Endothelial cell of umbilical vein (primary cell): ENCODE measurements around the gene TMEM119. TPM values are rescaled to one million over a fixed set of nuclear protein-coding genes. Genes with fewer than 3 reads are reported as not detected.

Source experiments
- BruUV-seq: library from RNA; stranded (reverse); fragments of 400-500 nt; replicated peaks from 2 replicates; lab custom pipeline; 2021; lab: Mats Ljungman, UMichigan
- CTCF ChIA-PET: fragments of 300-600, 350-600 bp; sonication (Branson Sonifier 250); formaldehyde crosslinking; loops from one replicate; lab custom pipeline; 2021; ENCODE audit warnings: antibody characterized with exemption, inconsistent platforms; lab: Charles Lee
- POLR2A ChIA-PET: fragments of 300-600, 350-600 bp; sonication (Branson Sonifier 250); formaldehyde crosslinking; loops from one replicate; lab custom pipeline; 2021; ENCODE audit warnings: antibody characterized with exemption, inconsistent platforms; lab: Charles Lee
- DNase-seq: peaks from one replicate; pipeline ENCODE4 v3.0.0-alpha.2; 2011; ENCODE audit warnings: low read depth, low spot score
- FAIRE-seq: peaks from 2 replicates; lab custom pipeline; 2011; peaks lifted over from hg19 to GRCh38; lab: Jason Lieb, UNC
- H2AFZ ChIP-seq: 2 replicates; pipeline ENCODE4 v1.6.0; 2012; ENCODE audit warnings: low read depth, low read length, control low read depth, inconsistent platforms
- H3K27ac ChIP-seq: 2 replicates; pipeline ENCODE4 v1.5.1; 2011; ENCODE audit warnings: low read depth, mild to moderate bottlenecking, control low read depth, low read length, moderate library complexity; ENCODE audit not compliant: insufficient read depth
- H3K27me3 ChIP-seq, 2 experiments: 2 replicates each; pipeline versions ENCODE4 v1.6.0 to v1.6.1; 2011; ENCODE audit warnings: low read length in 2 of 2, mixed read lengths in 1 of 2; ENCODE audit not compliant: control insufficient read depth in 2 of 2, insufficient read depth in 2 of 2
- H3K36me3 ChIP-seq, 2 experiments: 2 replicates in 1 of 2; 3 replicates in 1 of 2; pipeline ENCODE4 v1.5.1; 2011; ENCODE audit warnings: low read length in 2 of 2, mild to moderate bottlenecking in 1 of 2, moderate library complexity in 1 of 2; ENCODE audit not compliant: control insufficient read depth in 2 of 2, insufficient read depth in 2 of 2; ENCODE audit errors: extremely low read depth in 1 of 2
- H3K4me1 ChIP-seq: 3 replicates; pipeline ENCODE4 v1.5.1; 2011; ENCODE audit warnings: mild to moderate bottlenecking, low read length; ENCODE audit not compliant: control insufficient read depth, insufficient read depth; ENCODE audit errors: extremely low read depth
- H3K4me2 ChIP-seq: 2 replicates; pipeline ENCODE4 v1.6.1; 2011; ENCODE audit warnings: low read length, control low read depth, mixed read lengths; ENCODE audit not compliant: insufficient read depth
- H3K4me3 ChIP-seq, 3 experiments: fragments of 200-600 bp in 1 of 3; sonication (generic), shearing (Covaris generic) in 1 of 3; replicated peaks in 1 of 3; 2 replicates each; pipeline ENCODE4 v1.5.1; 2011 to 2016; ENCODE audit warnings: control low read depth in 3 of 3, low read length in 3 of 3, mild to moderate bottlenecking in 2 of 3, inconsistent platforms in 1 of 3, low read depth in 1 of 3, moderate library complexity in 1 of 3; ENCODE audit not compliant: insufficient read depth in 1 of 3
- H3K79me2 ChIP-seq: 2 replicates; pipeline ENCODE4 v1.6.0; 2012; ENCODE audit warnings: low read length, inconsistent platforms; ENCODE audit not compliant: control insufficient read depth, insufficient read depth
- H3K9ac ChIP-seq: replicated peaks from 2 replicates; pipeline ENCODE3; 2011; ENCODE audit warnings: low read length, control low read depth; ENCODE audit not compliant: insufficient read depth; ENCODE audit errors: extremely low read depth
- H3K9me1 ChIP-seq: replicated peaks from 3 replicates; pipeline ENCODE4 v1.6.0; 2011; ENCODE audit warnings: mild to moderate bottlenecking, low read length; ENCODE audit not compliant: control insufficient read depth, insufficient read depth; ENCODE audit errors: extremely low read depth
- H3K9me3 ChIP-seq: replicated peaks from 2 replicates; pipeline ENCODE4 v1.5.1; 2012; ENCODE audit warnings: low read length, inconsistent platforms; ENCODE audit not compliant: control insufficient read depth, insufficient read depth
- H4K20me1 ChIP-seq: replicated peaks from 2 replicates; pipeline ENCODE3; 2011; ENCODE audit warnings: mild to moderate bottlenecking, low read length; ENCODE audit not compliant: control insufficient read depth, insufficient read depth; ENCODE audit errors: extremely low read depth
- CTCF ChIP-seq, 2 donors: IDR thresholded peaks; 1 replicate in 1 of 2; 2 replicates in 1 of 2; pipeline ENCODE4 v1.5.1; 2011; ENCODE audit warnings: low read length in 2 of 2, mild to moderate bottlenecking in 2 of 2, moderate library complexity in 2 of 2, control low read depth in 1 of 2, inconsistent platforms in 1 of 2, low read depth in 1 of 2; ENCODE audit not compliant: insufficient read depth in 1 of 2; ENCODE audit errors: extremely low read depth in 1 of 2
- FOS ChIP-seq: IDR thresholded peaks from 2 replicates; pipeline ENCODE4 v1.6.1; 2011; ENCODE audit warnings: mild to moderate bottlenecking, low read length, moderate library complexity, borderline replicate concordance; ENCODE audit not compliant: insufficient read depth
- GATA2 ChIP-seq: IDR thresholded peaks from 2 replicates; pipeline ENCODE4 v1.7.0; 2011; ENCODE audit warnings: low read depth, mild to moderate bottlenecking, moderate library complexity, mixed read lengths, low read length; ENCODE audit not compliant: insufficient read length, insufficient read depth
- POLR2A ChIP-seq: IDR thresholded peaks from 2 replicates; pipeline ENCODE4 v1.6.1; 2012; ENCODE audit warnings: low read depth, mild to moderate bottlenecking, control low read depth, low read length
- POLR2AphosphoS5 ChIP-seq: IDR thresholded peaks from 2 replicates; pipeline ENCODE4 v1.6.1; 2012; ENCODE audit warnings: low read depth, mild to moderate bottlenecking, control low read depth, low read length, moderate library complexity; ENCODE audit not compliant: insufficient read depth
- dilution Hi-C: fragments of 300-500 bp; cut with MboI; formaldehyde crosslinking; loops from one replicate; pipeline ENCODE4 v1.15.0; 2019; ENCODE audit warnings: low sequenced_read_pairs; ENCODE audit not compliant: extremely low pct_ligation_motif_present
- intact Hi-C: fragments of 100-400 bp; cut with micrococcal nuclease; formaldehyde crosslinking; loops from one replicate; pipeline ENCODE4 v1.10.0; 2022
- polyA plus RNA-seq, 4 experiments: library from polyadenylated mRNA; depleted of rRNA in 3 of 4; stranded (reverse) in 3 of 4; unstranded in 1 of 4; fragments of >200 nt; gene quantifications; 2 replicates each; pipeline versions ENCODE4 v1.2.1 to v1.2.3, GENCODE V29; 2011 to 2012; ENCODE audit warnings: missing spikeins in 1 of 4
- total RNA-seq: library from RNA; stranded (reverse); gene quantifications from 2 replicates; pipeline ENCODE4 v1.2.3, GENCODE V29; 2021

The TMEM119 gene
- total and polyA plus RNA-seq, 2 donors (not counting 3 experiments of a cell fraction or from before 2014, with no cell fraction given): not detected

GRCh38 chr12:108634341-108634751 lies 36.5 kb upstream of the TMEM119 start:
- no peak overlapping the region for H2AFZ ChIP-seq
- dilution Hi-C loops (no loop called here), intact Hi-C loops (no loop called here)
- no peaks in the 10 kb centered on the region for H3K36me3 ChIP-seq
- POLR2A ChIA-PET: no interaction called here
- H3K79me2 ChIP-seq: no peaks in the 10 kb centered on the region
- no peak overlapping the region for H3K4me2 ChIP-seq
- H3K4me3 ChIP-seq: no peak overlapping the region
- H3K9ac ChIP-seq: no peak overlapping the region
- H3K9me3 ChIP-seq: no peaks in the 10 kb centered on the region
- no peak for TF ChIP-seq FOS
- no peak for TF ChIP-seq CTCF (IDR thresholded peaks at IDR 0.05; ENCODE audit: extremely low read depth in 1 of 2, insufficient read depth in 1 of 2, low read depth in 1 of 2, low read length in 2 of 2)
- no peak for TF ChIP-seq GATA2
- no peak for TF ChIP-seq POLR2A
- DNase-seq (no peak), FAIRE-seq (no peak)
- H3K4me1 ChIP-seq: peaks cover 23% of the 10 kb centered on the region
- H4K20me1 ChIP-seq: no peaks in the 10 kb centered on the region
- CTCF ChIA-PET: interaction anchor here (1.6 to 7.3 kb wide), 3 partner anchors 16 to 169 kb away, joined by 4 to 37 read pairs (median 7); no protein-coding TSS in a partner anchor
- H3K27me3 ChIP-seq: no peaks in the 10 kb centered on the region
- H3K27ac ChIP-seq: no peak overlapping the region
- no TSS peak for BruUV-seq
- H3K9me1 ChIP-seq: no peaks in the 10 kb centered on the region

- ChIA-PET CTCF (interaction anchor here (7.3 kb wide), 1 partner anchor 16 kb away, joined by 37 read pairs; no protein-coding TSS in a partner anchor), POLR2A (no interaction called here)
- H3K36me3 ChIP-seq: no peaks in the 10 kb centered on the region
- no peaks in the 10 kb centered on the region for H3K27me3 ChIP-seq
- dilution Hi-C loops (no loop called here), intact Hi-C loops (no loop called here)
- BruUV-seq: no TSS peak
- no peak within 1 kb of the TSS for H3K9ac ChIP-seq
- H3K4me2 ChIP-seq: no peak within 1 kb of the TSS
- no peaks in the 10 kb centered on the region for H4K20me1 ChIP-seq
- H3K9me1 ChIP-seq: no peaks in the 10 kb centered on the region
- no peaks in the 10 kb centered on the region for H3K79me2 ChIP-seq
- FAIRE-seq (no peak), DNase-seq (no peak)
- no peaks in the 10 kb centered on the region for H3K9me3 ChIP-seq
- no peak within 1 kb of the TSS for H3K27ac ChIP-seq
- H2AFZ ChIP-seq: no peak within 1 kb of the TSS
- peaks cover 29% of the 10 kb centered on the region for H3K4me1 ChIP-seq
- no peak within 1 kb of the TSS for H3K4me3 ChIP-seq
- TF ChIP-seq POLR2AphosphoS5 (no peak), POLR2A (no peak)
Measured at GRCh38 chr12:108633534-108634248, 35.8 kb upstream of the TMEM119 start, which contains the start of gene SELPLG. TSS of gene SELPLG (minus strand) at chr12:108633894. CDS start at chr12:108624307, 9,587 bp downstream.
